NCI-H2227 (cell line): ENCODE measurements around the gene PAX6.

Source experiments
- DNase-seq: peaks from one replicate; lab custom pipeline; 2025; ENCODE audit not compliant: unreplicated experiment; lab: John Stamatoyannopoulos, UW

PAX6 gene

DNA sequence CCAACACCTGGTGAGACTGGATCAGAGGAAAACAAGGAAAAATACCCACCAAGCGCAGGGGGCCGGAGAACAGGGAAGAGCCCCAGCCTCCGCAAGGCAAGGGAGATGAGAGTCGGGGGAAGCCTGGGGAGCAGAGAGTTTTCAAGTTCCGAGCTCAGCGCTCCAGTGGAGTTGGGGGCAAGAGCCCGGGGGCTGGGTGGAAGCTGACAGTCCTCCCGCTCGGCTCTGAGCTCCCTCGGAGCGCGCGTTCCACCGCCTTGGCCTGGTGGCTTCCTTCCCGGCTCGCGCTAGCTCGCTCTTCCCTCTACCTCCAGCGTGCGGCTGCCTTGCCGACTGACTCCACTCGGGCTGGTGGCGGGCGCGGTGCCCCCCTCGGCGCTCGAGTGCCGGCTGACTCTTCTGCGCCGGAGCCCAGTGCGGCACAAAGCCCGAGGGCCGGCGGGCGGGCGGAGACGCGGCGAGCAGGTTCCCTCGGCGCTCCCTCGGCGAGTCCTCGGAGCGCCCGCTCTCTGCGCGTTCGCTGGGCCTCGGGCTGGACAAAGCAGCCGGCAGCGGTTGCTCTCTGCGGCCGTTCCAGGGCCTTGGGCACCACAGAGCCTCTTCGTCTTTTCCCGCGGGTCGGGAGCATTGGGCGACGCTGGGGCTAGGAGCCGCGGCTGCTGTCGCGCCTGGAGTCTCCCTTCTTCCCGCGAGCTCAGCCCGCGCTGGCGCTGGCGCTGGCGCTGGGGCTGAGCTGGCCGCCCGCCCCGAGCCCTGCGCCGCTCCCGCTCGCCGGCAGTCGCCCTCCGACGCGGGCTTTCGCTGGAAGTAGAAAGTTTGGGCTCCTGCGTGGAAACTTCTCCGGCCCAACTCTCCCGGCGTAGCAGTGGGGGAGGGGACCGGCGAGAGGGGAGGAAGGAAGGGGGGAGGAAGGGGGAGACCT, 1.0 kb downstream of the PAX6 start:
- DNase-seq: peak; percentile 56

DNA sequence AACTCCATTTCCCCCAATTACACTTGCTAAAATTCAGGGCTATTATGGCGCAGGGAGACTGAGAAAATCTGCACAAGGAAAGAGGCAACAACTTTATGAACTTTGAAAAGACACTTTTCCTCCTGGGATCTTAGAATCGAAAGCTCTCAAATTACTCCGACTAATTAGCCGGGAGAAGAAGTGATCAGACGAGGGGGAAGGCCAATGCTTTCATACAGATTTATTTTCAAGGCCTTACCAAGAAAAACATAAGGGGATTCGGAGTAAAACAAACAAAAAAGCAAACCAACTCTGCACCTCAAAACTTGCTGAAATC, 1.6 kb downstream of the PAX6 start:
- no peak for DNase-seq

DNA sequence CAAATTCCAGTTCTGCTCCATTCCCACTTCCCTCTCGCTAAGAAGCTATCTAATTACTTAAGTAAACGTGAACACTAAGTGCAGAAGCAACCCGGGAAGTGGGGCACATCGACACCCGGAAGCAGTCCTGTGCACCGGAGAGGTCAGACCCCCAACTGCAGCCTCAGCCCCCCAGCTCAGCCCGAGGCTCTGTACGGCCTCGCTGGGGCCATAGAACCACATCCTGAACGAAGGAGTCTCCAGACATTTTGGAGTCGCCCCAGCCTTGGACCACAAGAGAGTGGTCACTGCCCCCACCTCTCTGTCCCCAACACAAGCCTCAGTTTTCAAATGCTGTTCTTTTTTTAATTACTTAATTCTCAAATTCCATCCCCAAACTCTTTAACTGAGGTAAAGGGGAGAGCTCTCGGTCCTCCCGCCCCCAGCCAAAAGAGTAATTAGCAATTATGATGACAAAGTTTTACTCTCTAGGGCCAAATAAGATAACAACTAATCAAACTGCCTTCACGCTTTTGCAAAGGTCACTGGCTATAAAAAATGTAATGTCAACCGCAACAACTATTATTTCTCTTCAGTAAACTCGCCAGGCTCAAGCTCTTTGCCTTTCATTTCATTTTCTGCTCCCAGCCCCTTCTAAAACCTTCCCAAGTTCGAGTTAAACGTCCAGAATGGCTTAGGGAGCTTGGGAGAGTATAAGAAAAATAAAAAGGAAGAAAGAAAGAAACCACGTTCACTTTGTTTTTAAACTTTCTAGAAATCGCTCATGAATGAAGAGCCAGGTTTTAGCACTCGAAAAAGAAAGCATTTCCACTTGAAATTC, 2.2 kb downstream of the PAX6 start:
- no peak for DNase-seq

DNA sequence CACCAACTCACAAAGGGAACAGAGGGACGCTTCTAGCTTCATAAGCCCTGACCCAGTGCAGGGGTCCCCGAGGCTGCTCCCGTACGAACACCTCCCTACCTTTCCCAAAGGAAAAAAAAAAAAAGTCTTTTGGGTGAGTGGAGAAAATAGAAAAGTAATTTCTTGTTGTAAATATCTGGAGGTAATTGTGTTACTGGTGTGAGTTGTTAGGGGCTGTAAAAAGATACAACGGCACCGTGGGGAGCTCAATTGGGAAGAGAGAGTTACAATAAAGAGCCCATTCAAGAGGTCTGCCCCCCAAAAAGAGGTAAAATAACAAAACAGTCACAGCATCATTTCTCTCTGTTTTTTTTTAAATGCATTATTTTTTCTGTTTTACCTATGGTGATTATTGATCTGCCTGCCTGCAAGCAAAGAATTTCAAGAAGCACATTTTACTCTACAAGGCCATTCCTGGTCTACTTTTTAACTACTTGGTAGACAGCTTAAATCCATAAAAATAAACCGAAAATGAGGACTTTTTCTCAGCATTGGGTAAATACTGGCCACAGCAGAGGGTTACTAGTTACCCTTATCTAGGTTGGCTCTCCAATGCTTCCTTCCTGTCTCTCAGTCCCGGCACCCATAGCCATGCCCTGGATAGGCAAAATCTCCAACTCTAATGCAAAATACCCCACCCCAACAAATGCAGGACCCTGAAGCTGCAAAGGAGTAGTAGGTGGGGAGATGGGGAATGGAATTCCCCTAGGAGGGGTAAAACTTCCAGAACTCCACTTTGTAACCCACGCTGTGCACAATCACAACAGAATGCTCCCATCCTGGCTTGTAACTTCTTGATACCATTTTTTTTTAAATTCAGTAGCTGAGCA, 3.1 kb downstream of the PAX6 start:
- DNase-seq: no peak

DNA sequence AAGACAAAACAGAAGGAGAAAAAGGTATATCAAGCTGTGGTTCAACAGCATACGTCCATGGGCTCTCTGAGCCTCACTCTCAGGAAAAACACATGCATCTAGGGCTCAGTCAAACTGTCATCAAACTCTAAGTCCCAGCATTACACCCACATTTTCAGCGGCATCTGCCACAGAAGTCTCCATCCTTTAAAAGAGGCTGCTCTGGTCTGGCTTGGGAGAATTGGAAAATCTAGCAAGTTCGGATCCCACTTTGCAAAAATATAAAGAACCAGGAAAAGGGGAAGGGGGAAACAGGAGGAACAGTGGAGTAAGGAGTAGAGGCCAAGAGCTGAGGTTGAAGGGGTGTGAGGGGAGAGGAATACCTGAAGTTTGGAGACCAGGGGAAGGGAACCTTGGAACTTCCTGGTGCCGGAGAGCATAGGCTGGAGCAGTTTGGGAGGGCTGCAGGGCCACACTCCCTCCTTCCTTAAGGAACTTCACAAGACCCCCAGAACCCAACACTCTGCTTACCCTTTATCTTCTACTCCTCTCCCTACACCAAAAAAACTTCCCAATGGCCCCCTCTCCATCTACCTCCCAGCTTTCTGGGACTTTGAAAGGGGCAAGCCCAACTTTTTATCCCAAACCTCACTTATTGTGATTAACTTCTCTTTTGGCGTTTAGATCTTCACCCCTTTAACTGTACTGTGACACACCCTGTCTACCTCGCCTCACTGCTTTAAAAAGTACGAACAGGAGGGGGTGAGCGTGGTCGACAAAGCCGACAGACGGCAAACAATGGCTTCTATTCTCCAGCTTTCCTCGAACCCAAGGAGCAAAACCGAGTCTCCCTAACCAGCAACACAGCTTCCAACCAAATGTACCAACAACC, 4.0 kb downstream of the PAX6 start:
- no peak for DNase-seq

DNA sequence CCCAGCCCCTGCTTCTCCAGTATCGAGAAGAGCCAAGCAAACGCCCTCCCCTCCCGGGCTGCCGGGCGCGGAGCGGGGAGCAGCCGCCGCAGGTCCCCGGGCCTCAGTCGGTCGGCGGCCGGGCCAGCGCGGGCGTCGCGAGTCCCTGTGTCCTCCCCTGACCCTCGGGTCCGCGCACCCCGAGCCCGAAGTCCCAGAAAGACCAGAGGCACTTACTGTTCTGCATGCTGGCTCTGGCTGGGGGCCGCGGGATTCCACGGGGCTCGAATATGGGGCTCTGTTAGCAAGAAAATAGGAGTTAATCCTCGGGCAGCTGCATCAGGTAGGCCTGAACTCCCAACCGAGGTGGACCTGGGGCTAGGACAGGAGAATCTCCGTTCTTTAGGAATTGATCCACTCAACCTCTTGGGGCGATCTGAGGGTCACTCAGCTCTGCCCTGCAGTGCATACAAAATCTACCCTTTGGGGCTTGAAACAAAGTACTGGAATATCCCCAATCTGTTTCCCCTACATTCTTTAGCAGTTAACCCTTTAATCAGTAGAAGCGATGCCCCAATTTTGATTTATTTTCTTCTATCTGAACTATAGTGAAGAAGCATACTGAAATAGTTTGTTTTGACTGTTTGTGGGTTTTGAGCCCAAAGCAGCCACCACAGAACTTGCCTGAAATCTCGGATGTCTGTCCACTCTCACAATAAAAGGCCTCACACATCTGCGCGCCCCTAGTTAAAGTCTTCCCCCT, 4.8 kb downstream of the PAX6 start:
- no peak for DNase-seq

DNA sequence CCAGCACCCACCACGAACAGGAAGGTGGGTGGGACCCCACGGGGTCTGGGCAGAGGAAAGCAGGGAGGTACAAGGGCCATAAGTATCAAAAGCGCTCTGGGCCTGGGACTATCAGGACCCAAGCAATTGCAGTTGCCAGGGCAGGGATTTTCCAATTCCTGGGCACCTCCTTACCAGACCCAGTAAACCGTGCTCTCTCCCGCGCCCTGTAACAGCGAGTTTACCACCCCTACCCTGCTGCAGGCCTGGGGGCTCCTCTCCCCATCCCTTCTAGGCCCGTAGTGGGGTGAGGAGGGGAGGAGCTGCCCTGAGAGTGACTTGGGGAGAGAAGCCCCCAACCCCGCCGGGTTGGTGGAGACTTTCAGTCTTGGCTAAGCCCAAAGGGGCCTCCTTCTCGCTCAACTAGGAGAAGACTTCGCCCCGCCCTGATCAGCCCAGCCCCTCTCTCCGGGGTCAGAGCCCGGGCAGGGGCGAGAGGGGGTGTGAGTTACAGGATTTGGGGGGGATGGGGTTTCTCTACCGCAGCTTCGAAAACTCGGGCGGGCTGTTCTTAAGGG, 5.4 kb downstream of the PAX6 start:
- no peak for DNase-seq

DNA sequence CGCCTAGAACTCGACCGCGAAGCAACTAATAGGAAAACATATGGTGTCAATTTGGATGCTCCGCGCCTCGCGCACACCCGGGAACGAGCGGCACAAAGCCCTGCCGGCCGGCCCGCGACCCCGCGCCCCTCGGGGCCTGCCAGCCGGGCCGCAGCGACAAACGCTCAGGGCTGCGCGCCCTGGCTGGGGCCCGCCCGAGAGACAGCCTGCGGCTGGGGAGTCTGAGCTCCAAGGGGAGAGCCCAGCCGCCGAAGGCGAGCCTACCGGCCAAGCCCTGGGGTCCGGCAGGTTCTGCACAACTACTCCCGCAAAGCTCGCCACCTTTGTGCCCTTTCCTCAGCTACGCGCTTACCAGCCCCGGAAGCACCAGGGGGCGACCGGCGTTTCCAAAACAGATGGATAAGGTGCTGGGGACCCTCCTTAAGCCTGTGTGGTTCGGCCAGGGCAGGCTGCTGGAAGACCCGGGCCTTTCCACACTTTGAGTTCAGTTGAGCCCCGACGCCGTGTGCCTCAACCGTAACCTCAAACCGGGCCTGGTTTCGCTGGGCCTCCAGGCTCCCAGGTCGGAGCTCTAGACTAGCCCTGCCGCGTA, 6.0 kb downstream of the PAX6 start:
- DNase-seq: no peak

DNA sequence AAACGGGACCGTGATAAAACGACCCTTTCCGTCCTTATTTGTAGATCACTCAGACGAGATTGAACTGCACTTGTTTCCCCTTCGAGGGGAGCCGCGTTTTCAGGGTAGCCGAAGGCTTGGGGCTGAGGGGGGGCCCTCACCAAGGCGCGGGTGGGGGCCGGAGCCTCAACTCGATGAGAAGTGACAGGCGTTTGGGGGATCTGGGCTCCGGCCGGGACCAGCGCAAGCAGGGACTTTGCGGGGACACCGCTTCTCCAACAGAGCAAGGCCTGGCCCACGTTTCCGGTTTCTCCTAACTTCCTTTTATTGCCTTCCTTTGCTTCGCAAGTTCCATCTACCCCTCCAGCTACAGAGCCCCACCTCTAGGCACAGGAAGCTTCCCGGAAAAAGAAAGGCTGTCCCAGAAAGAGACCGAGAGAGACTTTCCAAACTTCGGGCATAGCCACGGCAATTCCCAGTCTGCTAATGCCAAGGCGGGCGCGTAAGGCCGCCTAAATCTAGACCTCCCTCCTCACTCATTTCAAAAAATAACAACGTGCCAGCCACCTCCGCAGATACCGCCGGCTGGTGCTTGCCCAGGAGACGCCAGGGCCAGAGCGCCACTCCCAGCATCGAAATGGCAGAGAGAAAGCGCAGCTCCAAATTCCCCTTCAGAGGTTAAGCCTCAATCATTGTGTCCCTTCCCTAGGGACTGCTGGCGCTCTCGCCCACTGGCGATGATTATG, 6.6 kb downstream of the PAX6 start:
- no peak for DNase-seq

DNA sequence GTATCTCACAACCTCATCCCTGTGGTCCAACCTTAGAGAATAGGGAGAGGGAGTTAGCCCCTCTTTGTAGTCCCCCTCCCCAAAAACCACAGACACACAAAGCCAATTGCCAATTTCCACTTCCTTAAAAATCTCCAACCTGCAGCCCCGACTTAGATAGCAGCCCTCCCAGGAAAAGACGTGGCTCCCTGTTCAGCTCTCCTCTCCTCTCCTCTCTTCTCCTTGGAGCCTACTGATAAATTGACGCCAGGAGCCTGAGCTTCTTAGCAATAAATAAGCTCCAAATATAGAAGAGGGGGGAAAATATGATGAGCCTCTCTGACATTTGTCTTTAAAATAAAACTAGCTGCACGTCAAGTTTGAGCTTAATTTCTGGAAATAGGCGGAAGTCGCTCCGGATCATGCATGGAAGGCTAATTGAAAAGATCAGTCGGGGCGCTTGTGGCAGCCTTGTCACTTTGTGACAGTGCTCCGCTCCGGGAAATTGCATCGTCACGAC, 7.3 kb downstream of the PAX6 start:
- DNase-seq: no peak

DNA sequence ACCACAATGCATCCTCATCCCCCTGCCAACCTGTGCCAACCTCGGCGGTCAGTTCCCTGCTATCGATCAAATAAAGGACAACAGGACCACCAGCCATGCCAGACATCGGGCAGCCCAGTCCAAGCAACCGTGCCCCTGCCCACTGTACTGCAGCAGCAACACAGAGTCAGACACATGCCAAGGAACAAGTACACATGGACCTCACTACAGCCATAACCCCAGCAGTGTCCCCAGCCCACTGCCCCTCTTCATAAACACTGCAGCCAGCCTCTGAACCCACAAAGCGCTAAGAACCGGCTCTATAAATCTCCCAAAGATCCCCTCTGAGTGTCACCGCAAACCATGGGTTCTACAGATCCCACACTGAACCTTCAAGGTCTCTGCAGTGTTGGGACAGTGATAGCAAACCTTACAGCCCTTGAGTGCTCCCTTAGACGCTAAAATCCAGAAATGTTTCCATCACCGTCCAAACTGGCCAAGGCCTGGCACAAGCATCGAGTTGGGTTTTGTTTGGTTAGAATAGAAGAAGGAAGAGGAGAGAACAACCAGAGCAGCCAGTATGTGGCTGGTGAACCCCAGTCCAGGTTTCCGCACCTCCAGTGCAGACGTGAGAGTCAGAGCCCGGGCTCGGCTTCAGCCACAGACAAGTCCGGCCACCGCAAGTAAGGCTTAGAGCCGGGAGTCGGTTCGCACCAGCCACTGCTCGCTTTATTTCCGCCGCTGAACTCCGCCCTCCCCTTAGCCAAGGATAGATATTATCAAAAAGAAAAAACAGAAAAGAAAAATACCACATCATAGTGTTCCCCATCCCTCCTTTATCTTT, 7.9 kb downstream of the PAX6 start:
- no peak for DNase-seq

DNA sequence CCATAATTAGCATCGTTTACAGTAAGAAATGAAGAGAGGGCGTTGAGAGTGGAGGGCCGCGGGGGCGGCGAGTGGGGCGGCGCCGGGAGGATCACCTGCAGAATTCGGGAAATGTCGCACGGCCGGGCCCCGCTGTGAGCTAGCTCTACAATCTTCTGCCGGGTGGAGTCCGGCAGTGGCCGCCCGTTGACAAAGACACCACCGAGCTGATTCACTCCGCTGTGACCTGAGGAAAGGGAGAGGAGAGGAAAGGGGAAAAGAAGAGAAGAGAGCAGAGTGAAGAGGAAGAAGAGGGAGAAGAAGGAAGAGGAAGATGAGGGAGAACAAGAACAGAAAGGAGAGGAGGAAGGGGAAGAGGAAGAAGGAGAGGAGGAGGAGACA, 8.5 kb downstream of the PAX6 start:
- DNase-seq: no peak

DNA sequence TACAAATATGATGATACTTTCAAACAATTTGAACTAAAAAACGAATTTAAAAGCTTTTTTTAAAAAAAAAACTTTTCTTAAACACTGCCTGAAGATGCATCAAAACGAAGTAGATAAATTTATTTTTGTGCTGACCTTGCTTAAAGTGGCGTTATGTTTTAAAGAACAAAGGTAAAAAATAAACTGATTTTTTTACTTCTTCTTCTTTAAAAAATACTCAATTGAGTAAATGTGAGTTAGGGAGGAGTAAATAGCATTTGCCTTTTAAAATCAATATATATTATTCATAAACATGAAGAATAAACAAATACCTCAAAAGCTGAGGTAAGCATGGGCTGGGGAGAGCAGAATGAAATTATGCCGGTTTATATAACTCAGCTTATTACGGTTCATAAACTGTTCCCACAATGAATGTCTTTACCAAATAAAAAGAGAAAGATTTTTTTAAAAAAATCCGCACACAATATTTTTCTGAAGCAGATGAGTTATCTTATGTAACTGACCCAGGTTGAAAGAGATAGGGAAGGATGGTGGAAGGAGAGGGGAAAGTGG, 9.0 kb downstream of the PAX6 start:
- DNase-seq: no peak

DNA sequence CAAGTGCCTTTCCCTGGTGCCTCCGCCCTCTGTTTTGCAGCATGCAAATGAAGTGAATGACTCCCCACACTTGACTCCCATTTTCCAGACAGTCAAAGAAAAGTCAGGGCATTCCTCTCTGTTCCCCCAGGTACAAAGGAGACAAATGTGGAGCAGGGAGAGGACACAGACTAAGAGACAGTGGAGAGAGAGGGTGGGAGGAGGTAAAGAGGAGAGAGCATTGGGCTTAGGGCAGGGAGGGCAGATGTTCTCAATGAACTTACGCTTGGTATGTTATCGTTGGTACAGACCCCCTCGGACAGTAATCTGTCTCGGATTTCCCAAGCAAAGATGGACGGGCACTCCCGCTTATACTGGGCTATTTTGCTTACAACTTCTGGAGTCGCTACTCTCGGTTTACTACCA, 9.8 kb downstream of the PAX6 start:
- DNase-seq: no peak

DNA sequence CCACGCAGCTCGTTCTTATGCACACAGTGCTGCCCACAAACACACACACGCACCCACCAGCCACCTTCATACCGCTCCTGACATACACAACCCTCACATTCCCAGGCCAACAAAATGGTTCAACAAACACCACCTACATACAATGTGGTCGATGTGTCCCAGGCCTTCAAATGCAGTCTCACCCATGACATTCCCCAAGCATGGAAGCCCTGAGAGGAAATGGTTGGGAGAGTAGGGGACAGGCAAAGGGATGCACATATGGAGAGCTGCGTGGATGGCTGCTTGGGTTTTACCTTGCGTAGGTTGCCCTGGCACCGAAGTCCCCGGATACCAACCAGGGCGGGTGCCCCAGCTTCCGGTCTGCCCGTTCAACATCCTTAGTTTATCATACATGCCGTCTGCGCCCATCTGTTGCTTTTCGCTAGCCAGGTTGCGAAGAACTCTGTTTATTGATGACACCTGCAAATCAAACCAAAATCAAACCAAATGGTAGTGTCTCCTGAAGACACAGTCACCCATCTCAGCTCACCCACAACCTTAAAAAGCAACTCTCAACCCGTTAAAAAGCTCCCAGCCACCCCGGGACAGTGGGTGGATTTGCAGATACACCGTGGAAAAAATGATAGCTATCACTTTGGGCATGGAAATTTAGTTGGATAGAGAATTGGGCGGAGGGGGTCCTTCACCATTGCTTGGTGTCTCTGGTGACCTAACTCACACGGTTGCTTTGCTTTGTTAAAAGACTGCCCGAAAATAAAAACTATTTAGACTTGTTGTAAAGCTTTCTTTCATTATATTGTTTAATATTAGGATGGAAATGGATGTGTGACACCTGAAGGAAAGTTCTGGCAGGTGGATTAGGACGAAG, 10.5 kb downstream of the PAX6 start:
- DNase-seq: no peak
